Keratinocyte (primary cell): ENCODE measurements around the gene CEP43. TPM values are rescaled to one million over a fixed set of nuclear protein-coding genes. Genes with fewer than 3 reads are reported as not detected.

Experiments
- DNase-seq: peaks from one replicate; pipeline ENCODE4 v3.0.0-alpha.2; 2011; ENCODE audit warnings: low read depth, missing footprints, low spot score
- FAIRE-seq: peaks from 2 replicates; lab custom pipeline; 2011; peaks lifted over from hg19 to GRCh38; lab: Jason Lieb, UNC
- H2AFZ ChIP-seq: 2 replicates; pipeline ENCODE4 v1.6.0; 2012; ENCODE audit warnings: low read length, control low read depth, inconsistent platforms; ENCODE audit not compliant: control insufficient read depth
- H3K27ac ChIP-seq: 2 replicates; pipeline ENCODE4 v1.5.1; 2011; ENCODE audit warnings: low read length; ENCODE audit not compliant: control insufficient read depth, insufficient read depth
- H3K27me3 ChIP-seq: 3 replicates; pipeline ENCODE4 v1.6.0; 2011; ENCODE audit warnings: low read length; ENCODE audit not compliant: control insufficient read depth, insufficient read depth; ENCODE audit errors: extremely low read depth
- H3K36me3 ChIP-seq, 2 experiments: 2 replicates in 1 of 2; 3 replicates in 1 of 2; pipeline ENCODE4 v1.5.1; 2011; ENCODE audit warnings: low read length in 2 of 2, mild to moderate bottlenecking in 1 of 2; ENCODE audit not compliant: control insufficient read depth in 2 of 2, insufficient read depth in 2 of 2; ENCODE audit errors: extremely low read depth in 1 of 2
- H3K4me1 ChIP-seq: 3 replicates; pipeline ENCODE4 v1.5.1; 2011; ENCODE audit warnings: low read length; ENCODE audit not compliant: control insufficient read depth, insufficient read depth; ENCODE audit errors: extremely low read depth
- H3K4me2 ChIP-seq: 3 replicates; pipeline ENCODE4 v1.6.0; 2011; ENCODE audit warnings: low read depth, low read length; ENCODE audit not compliant: control insufficient read depth, insufficient read depth; ENCODE audit errors: extremely low read depth
- H3K4me3 ChIP-seq, 3 experiments: fragments of 200-600 bp in 1 of 3; sonication (generic) in 1 of 3; 2 replicates in 2 of 3; 3 replicates in 1 of 3; pipeline ENCODE4 v1.5.1; 2011 to 2016; ENCODE audit warnings: low read length in 3 of 3, mild to moderate bottlenecking in 3 of 3, control low read depth in 2 of 3, inconsistent platforms in 1 of 3, low read depth in 1 of 3, mixed read lengths in 1 of 3, mixed run types in 1 of 3, moderate library complexity in 1 of 3; ENCODE audit not compliant: control insufficient read depth in 2 of 3, insufficient read depth in 2 of 3; ENCODE audit errors: extremely low read depth in 1 of 3
- H3K79me2 ChIP-seq: 2 replicates; pipeline ENCODE4 v1.6.0; 2012; ENCODE audit warnings: low read length; ENCODE audit not compliant: control insufficient read depth, insufficient read depth
- H3K9ac ChIP-seq: 3 replicates; pipeline ENCODE4 v1.6.0; 2011; ENCODE audit warnings: low read length; ENCODE audit not compliant: control insufficient read depth, insufficient read depth; ENCODE audit errors: extremely low read depth
- H3K9me1 ChIP-seq: 3 replicates; pipeline ENCODE4 v1.6.0; 2011; ENCODE audit warnings: low read length; ENCODE audit not compliant: control insufficient read depth, insufficient read depth; ENCODE audit errors: extremely low read depth
- H3K9me3 ChIP-seq: 2 replicates; pipeline ENCODE4 v1.5.1; 2012; ENCODE audit warnings: low read depth, low read length; ENCODE audit not compliant: control insufficient read depth
- H4K20me1 ChIP-seq: 3 replicates; pipeline ENCODE4 v1.6.0; 2011; ENCODE audit warnings: low read length; ENCODE audit not compliant: control insufficient read depth, insufficient read depth; ENCODE audit errors: extremely low read depth
- CTCF ChIP-seq, 3 experiments: IDR thresholded peaks in 1 of 3; conservative IDR thresholded peaks in 1 of 3; optimal IDR thresholded peaks in 1 of 3; 2 replicates in 2 of 3; 3 replicates in 1 of 3; pipeline versions ENCODE3 to v1.5.1; 2011; ENCODE audit warnings: low read length in 3 of 3, mild to moderate bottlenecking in 3 of 3, moderate library complexity in 2 of 3, control low read depth in 1 of 3, inconsistent platforms in 1 of 3; ENCODE audit not compliant: insufficient read depth in 2 of 3; ENCODE audit errors: extremely low read depth in 1 of 3
- EZH2 ChIP-seq: IDR thresholded peaks from one replicate; pipeline ENCODE4 v1.6.1; 2012; ENCODE audit warnings: inconsistent platforms, mild to moderate bottlenecking, low read length, moderate library complexity
- dilution Hi-C: fragments of 300-500 bp; cut with MboI; formaldehyde crosslinking; loops from one replicate; pipeline ENCODE4 v1.7.0; 2020; ENCODE audit warnings: low sequenced_read_pairs; ENCODE audit not compliant: extremely low pct_ligation_motif_present
- polyA minus RNA-seq, 3 experiments: library from RNA; depleted of rRNA, polyadenylated mRNA; stranded (reverse); fragments of >200 nt; gene quantifications; 1 replicate in 1 of 3; 2 replicates in 1 of 3; 3 replicates in 1 of 3; pipeline ENCODE4 v1.2.3, GENCODE V29; 2011
- polyA plus RNA-seq, 5 experiments: library from polyadenylated mRNA; depleted of rRNA in 3 of 5; stranded (reverse) in 3 of 5; stranded (forward) in 1 of 5; unstranded in 1 of 5; fragments of >200 nt; gene quantifications; 1 replicate in 1 of 5; 2 replicates in 3 of 5; 3 replicates in 1 of 5; pipeline versions ENCODE4 v1.2.1 to v1.2.3, GENCODE V29; 2011 to 2012; ENCODE audit warnings: missing spikeins in 2 of 5, low read depth in 1 of 5, low replicate concordance in 1 of 5

CEP43 gene
- 9.6 to 18.4 TPM (median 11.5 TPM) in 3 replicates for polyA plus RNA-seq
- polyA plus RNA-seq (2011; ENCODE audit: low read depth), result 14.1 TPM
- polyA plus RNA-seq (2011; cell fraction: cytosol; rRNA removed), result 8.4 and 14.1 TPM in 2 replicates
- polyA plus RNA-seq (2011; cell fraction: nucleus; rRNA removed), result 22.0 and 26.3 TPM in 2 replicates
- 7.3 and 7.9 TPM in 2 replicates for polyA plus RNA-seq (2012; ENCODE audit: low replicate concordance)
- 2.5 to 13.9 TPM (median 5.8 TPM) in 3 replicates for polyA minus RNA-seq
- polyA minus RNA-seq (2011; cell fraction: cytosol; rRNA and poly(A)+ RNA removed), result 4.0 TPM
- 3.1 and 7.8 TPM in 2 replicates for polyA minus RNA-seq (2011; cell fraction: nucleus; rRNA and poly(A)+ RNA removed)

GRCh38 chr6:166999145-166999883 is at the start of gene CEP43:
TSS of gene CEP43 (plus strand) at chr6:166999397. CDS start at chr6:166999413, 16 bp downstream.
- Histone ChIP-seq H3K79me2 (peaks cover 50% of the 10 kb centered on the region), H3K36me3 (no peaks in the 10 kb centered on the region), H3K4me2 (peak within 1 kb of the TSS; percentile 86), H3K9ac (peak within 1 kb of the TSS; percentile 78), H3K4me3 (peak within 1 kb of the TSS; percentile 83 to 96 (median 86)), H3K27ac (peak within 1 kb of the TSS; percentile 70), H3K9me3 (no peaks in the 10 kb centered on the region), H2AFZ (peak within 1 kb of the TSS; percentile 95), H3K27me3 (no peaks in the 10 kb centered on the region), H3K4me1 (peaks cover 10% of the 10 kb centered on the region), H4K20me1 (no peaks in the 10 kb centered on the region), H3K9me1 (no peaks in the 10 kb centered on the region)
- TF ChIP-seq CTCF (optimal IDR thresholded peaks at IDR 0.05 in 1 of 3, IDR thresholded peaks at IDR 0.05 in 1 of 3, conservative IDR thresholded peaks at IDR 0.05 in 1 of 3; ENCODE audit: extremely low read depth in 1 of 3, insufficient read depth in 2 of 3, low read length in 3 of 3) (no peak), EZH2 (no peak)
- DNase-seq (no peak), FAIRE-seq (no peak)
- dilution Hi-C loops, result no loop called here

- dilution Hi-C loops, result no loop called here
- no peaks in the 10 kb centered on the region for H3K9me3 ChIP-seq
- no peak overlapping the region for H2AFZ ChIP-seq
- no peak for DNase-seq
- H3K36me3 ChIP-seq, result no peaks in the 10 kb centered on the region
- H3K27me3 ChIP-seq, result no peaks in the 10 kb centered on the region
- H3K9me1 ChIP-seq, result no peaks in the 10 kb centered on the region
- TF ChIP-seq EZH2 (no peak), CTCF (optimal IDR thresholded peaks at IDR 0.05 in 1 of 3, IDR thresholded peaks at IDR 0.05 in 1 of 3, conservative IDR thresholded peaks at IDR 0.05 in 1 of 3; ENCODE audit: extremely low read depth in 1 of 3, insufficient read depth in 2 of 3, low read length in 3 of 3) (no peak)
- no peaks in the 10 kb centered on the region for H3K79me2 ChIP-seq
- no peak for FAIRE-seq
- H3K4me3 ChIP-seq, result no peak overlapping the region
- no peak overlapping the region for H3K4me2 ChIP-seq
- no peak overlapping the region for H3K27ac ChIP-seq
- no peak overlapping the region for H3K9ac ChIP-seq
- H4K20me1 ChIP-seq, result no peaks in the 10 kb centered on the region
- H3K4me1 ChIP-seq, result peaks cover 6% of the 10 kb centered on the region
These were observed 49.4 kb upstream of the CEP43 start for GRCh38 chr6:166949528-166950442.
